H1 (cell line): ENCODE results near the gene RCAN2.
"Not testable (repeated sequence)": the region's sequence is repeated elsewhere in the genome, so short reads cannot be mapped to it uniquely, and the experiment has no call there.

Source experiments
- CBX5 ChIP-seq: fragments of 300-800, 300-1000 bp; sonication (generic); IDR thresholded peaks from 2 replicates; pipeline ENCODE4 v1.7.1; 2016; ENCODE audit warnings: antibody characterized with exemption, low read length, low read depth
- CREB1 ChIP-seq: IDR thresholded peaks from 2 replicates; pipeline ENCODE4 v1.6.1; 2012; ENCODE audit warnings: inconsistent platforms
- JUND ChIP-seq: IDR thresholded peaks from 2 replicates; pipeline ENCODE4 v1.6.1; 2011; ENCODE audit warnings: mild to moderate bottlenecking, improper control_type of control experiment, low read length
- POLR2A ChIP-seq, 2 experiments: IDR thresholded peaks; 1 replicate in 1 of 2; 2 replicates in 1 of 2; pipeline ENCODE4 v1.6.1; 2011; ENCODE audit warnings: low read depth in 2 of 2, low read length in 2 of 2, mild to moderate bottlenecking in 2 of 2; ENCODE audit errors: control extremely low read depth in 1 of 2
- POLR2AphosphoS5 ChIP-seq: IDR thresholded peaks from 2 replicates; pipeline ENCODE4 v1.6.1; 2011; ENCODE audit warnings: low read depth, low read length
- SAP30 ChIP-seq: fragments of 300-600 bp; sonication (generic); IDR thresholded peaks from 2 replicates; pipeline ENCODE4 v1.7.1; 2012; ENCODE audit warnings: low read length, moderate library complexity, mild to moderate bottlenecking, inconsistent platforms; ENCODE audit not compliant: insufficient read depth, insufficient replicate concordance
- SP1 ChIP-seq: IDR thresholded peaks from 2 replicates; pipeline ENCODE4 v1.6.1; 2011; ENCODE audit warnings: low read depth, low read length
- TAF1 ChIP-seq: IDR thresholded peaks from 2 replicates; pipeline ENCODE4 v1.6.1; 2011; ENCODE audit warnings: mild to moderate bottlenecking, low read depth, low read length
- YY1 ChIP-seq: IDR thresholded peaks from 2 replicates; pipeline ENCODE4 v1.6.1; 2011; ENCODE audit warnings: low read depth, mild to moderate bottlenecking, low read length
- ZNF274 ChIP-seq: IDR thresholded peaks from 2 replicates; pipeline ENCODE4 v1.7.0; 2012; ENCODE audit warnings: low read length, borderline replicate concordance; ENCODE audit errors: extremely low read depth
- TF ChIP-seq, protein P1 (sequence below), 3 experiments: IDR thresholded peaks; 1 replicate in 2 of 3; 2 replicates in 1 of 3; pipeline versions ENCODE4 v1.5.1 to v1.6.1; 2011; ENCODE audit warnings: low read length in 3 of 3, mild to moderate bottlenecking in 3 of 3, inconsistent platforms in 2 of 3, low read depth in 1 of 3, moderate library complexity in 1 of 3; ENCODE audit not compliant: insufficient read depth in 1 of 3; ENCODE audit errors: control extremely low read depth in 1 of 3

DNA sequence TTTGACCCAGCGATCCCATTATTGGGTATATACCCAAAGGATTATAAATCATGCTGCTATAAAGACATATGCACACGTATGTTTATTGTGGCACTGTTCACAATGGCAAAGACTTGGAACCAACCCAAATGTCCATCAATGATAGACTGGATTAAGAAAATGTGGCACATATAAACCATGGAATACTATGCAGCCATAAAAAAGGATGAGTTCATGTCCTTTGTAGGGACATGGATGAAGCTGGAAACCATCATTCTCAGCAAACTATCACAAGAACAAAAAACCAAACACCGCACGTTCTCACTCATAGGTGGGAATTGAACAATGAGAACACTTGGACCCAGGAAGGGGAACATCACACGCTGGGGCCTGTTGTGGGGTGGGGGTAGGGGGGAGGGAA is 103.5 kb downstream of the RCAN2 start:
- TF ChIP-seq YY1; POLR2A (IDR thresholded peaks at IDR 0.05; ENCODE audit: control extremely low read depth in 1 of 2, low read depth in 2 of 2, low read length in 2 of 2); POLR2AphosphoS5; SP1; JUND; CREB1; TAF1; CBX5; ZNF274; SAP30: not testable (repeated sequence)
- TF ChIP-seq, protein P1, sequence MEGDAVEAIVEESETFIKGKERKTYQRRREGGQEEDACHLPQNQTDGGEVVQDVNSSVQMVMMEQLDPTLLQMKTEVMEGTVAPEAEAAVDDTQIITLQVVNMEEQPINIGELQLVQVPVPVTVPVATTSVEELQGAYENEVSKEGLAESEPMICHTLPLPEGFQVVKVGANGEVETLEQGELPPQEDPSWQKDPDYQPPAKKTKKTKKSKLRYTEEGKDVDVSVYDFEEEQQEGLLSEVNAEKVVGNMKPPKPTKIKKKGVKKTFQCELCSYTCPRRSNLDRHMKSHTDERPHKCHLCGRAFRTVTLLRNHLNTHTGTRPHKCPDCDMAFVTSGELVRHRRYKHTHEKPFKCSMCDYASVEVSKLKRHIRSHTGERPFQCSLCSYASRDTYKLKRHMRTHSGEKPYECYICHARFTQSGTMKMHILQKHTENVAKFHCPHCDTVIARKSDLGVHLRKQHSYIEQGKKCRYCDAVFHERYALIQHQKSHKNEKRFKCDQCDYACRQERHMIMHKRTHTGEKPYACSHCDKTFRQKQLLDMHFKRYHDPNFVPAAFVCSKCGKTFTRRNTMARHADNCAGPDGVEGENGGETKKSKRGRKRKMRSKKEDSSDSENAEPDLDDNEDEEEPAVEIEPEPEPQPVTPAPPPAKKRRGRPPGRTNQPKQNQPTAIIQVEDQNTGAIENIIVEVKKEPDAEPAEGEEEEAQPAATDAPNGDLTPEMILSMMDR (IDR thresholded peaks at IDR 0.05; ENCODE audit: control extremely low read depth in 1 of 3, insufficient read depth in 1 of 3, low read depth in 1 of 3, low read length in 3 of 3): not testable (repeated sequence)
